ENCODE results near the gene IL2RA.

DNA sequence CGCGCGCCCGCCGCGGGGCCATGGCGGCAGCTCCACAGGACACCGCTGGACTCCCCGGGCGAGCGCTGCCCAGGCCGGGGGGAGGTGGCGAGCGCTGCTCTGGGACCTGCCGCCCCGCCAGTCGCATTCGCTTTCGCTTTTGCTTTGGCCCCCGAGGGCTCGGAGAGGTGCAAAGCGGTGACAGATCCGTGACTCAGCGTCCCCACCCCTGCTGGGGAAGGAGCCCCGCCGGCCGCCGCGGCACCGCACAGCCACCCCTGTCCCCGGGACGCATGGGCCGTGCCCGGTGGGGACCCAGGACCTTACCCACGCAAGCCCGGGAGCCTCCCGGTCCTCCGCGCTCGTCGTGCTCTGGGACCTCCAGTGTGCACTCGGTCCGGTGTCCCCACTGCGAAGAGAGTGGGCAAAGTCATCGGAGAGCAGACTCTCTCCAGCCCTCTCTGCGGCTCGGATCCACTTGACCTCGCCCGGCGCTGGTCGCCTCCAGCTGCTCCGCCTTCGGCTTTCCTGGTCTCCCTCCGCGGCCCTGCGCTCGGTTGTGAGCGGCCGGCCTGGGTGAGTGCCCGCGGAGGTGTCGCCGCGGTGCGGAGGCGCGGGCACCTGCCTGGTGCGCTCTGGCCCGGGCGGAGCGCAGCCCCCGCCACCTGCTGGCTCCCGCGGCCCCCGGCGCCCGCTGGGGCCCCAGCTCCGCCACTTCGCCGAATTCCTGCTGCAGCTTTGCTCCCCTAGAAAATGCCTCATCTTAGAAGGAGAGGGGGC lies 84.5 kb downstream of the IL2RA start, which contains the start of gene IL15RA:
- TF ChIP-seq POLR2A (IDR thresholded peaks at IDR 0.05) = peak in 1 of 2 donors; percentile 45
- peak in 1 of 6 experiments; percentile 30 for TF ChIP-seq CTCF (IDR thresholded peaks at IDR 0.05)
